B cell (primary cell): ENCODE measurements around the gene FKBP1B. TPM values are rescaled to one million over a fixed set of nuclear protein-coding genes. Genes with fewer than 3 reads are reported as not detected.

Experiments
- ATAC-seq: fragments of 200-7000 bp; cut with Tn5 transposase; one replicate; pipeline ENCODE4 v1.10.0; 2021; ENCODE audit warnings: low read depth, mild to moderate bottlenecking, moderate number of reproducible peaks, moderate library complexity
- CTCF ChIA-PET: fragments of 350-600 bp; sonication (Branson Sonifier 250); formaldehyde crosslinking; loops from one replicate; lab custom pipeline; 2021; ENCODE audit warnings: antibody characterized with exemption, inconsistent platforms; lab: Charles Lee
- POLR2A ChIA-PET: fragments of 350-600 bp; sonication (Branson Sonifier 250); formaldehyde crosslinking; loops from one replicate; lab custom pipeline; 2021; ENCODE audit warnings: antibody characterized with exemption; lab: Charles Lee
- DNase-seq: peaks from one replicate; pipeline ENCODE4 v3.0.0; 2013
- H2AFZ ChIP-seq: 2 replicates; pipeline ENCODE4 v1.6.1; 2012; ENCODE audit warnings: mild to moderate bottlenecking, low read depth, low read length; ENCODE audit not compliant: insufficient read depth, poor library complexity, severe bottlenecking
- H3K27ac ChIP-seq, 2 donors: 1 replicate in 1 of 2; 2 replicates in 1 of 2; pipeline ENCODE4 v1.5.1; 2012 to 2013; ENCODE audit warnings: low read length in 2 of 2, mild to moderate bottlenecking in 2 of 2, moderate library complexity in 1 of 2
- H3K27me3 ChIP-seq, 4 experiments: fragments of 200-600 bp in 1 of 4; sonication (generic) in 1 of 4; replicated peaks in 1 of 4; 1 replicate in 2 of 4; 2 replicates in 2 of 4; pipeline versions ENCODE4 v1.6.1 to v1.7.0; 2013 to 2016; ENCODE audit warnings: low read length in 3 of 4, mild to moderate bottlenecking in 2 of 4, mixed read lengths in 1 of 4, moderate library complexity in 1 of 4; ENCODE audit not compliant: insufficient read depth in 4 of 4, control insufficient read depth in 3 of 4; ENCODE audit errors: control extremely low read depth in 1 of 4
- H3K36me3 ChIP-seq, 2 experiments: replicated peaks in 1 of 2; 1 replicate in 1 of 2; 2 replicates in 1 of 2; pipeline versions ENCODE4 v1.6.1 to v1.7.1; 2013; ENCODE audit warnings: low read length in 1 of 2; ENCODE audit not compliant: insufficient read depth in 2 of 2, control insufficient read depth in 1 of 2; ENCODE audit errors: control extremely low read depth in 1 of 2, extremely low read depth in 1 of 2
- H3K4me1 ChIP-seq, 2 donors: fragments of 200-600 bp in 1 of 2; sonication (generic) in 1 of 2; 1 replicate in 1 of 2; 2 replicates in 1 of 2; pipeline versions ENCODE4 v1.5.1 to v1.6.1; 2013 to 2017; ENCODE audit warnings: low read length in 2 of 2; ENCODE audit not compliant: control insufficient read depth in 2 of 2, insufficient read depth in 2 of 2
- H3K4me2 ChIP-seq: replicated peaks from 2 replicates; pipeline ENCODE3; 2012; ENCODE audit warnings: mild to moderate bottlenecking, low read depth, low read length; ENCODE audit not compliant: poor library complexity, severe bottlenecking
- H3K4me3 ChIP-seq, 5 experiments: fragments of 200-600 bp in 1 of 5; sonication (generic) in 1 of 5; 1 replicate in 3 of 5; 2 replicates in 2 of 5; pipeline versions ENCODE4 v1.5.1 to v1.7.0; 2011 to 2016; ENCODE audit warnings: low read length in 4 of 5, mild to moderate bottlenecking in 4 of 5, low read depth in 2 of 5, control low read depth in 1 of 5, moderate library complexity in 1 of 5; ENCODE audit not compliant: insufficient read depth in 1 of 5; ENCODE audit errors: control extremely low read depth in 1 of 5, extremely low read depth in 1 of 5
- H3K79me2 ChIP-seq: fragments of 200-600 bp; sonication (generic); one replicate; pipeline ENCODE4 v1.6.0; 2016; ENCODE audit warnings: low read length; ENCODE audit not compliant: control insufficient read depth, insufficient read depth
- H3K9ac ChIP-seq: fragments of 200-600 bp; sonication (generic); 2 replicates; pipeline ENCODE4 v1.6.1; 2017; ENCODE audit warnings: mild to moderate bottlenecking, low read length, moderate library complexity
- H3K9me3 ChIP-seq, 3 donors: one replicate each; pipeline versions ENCODE4 v1.6.1 to v1.7.1; 2013; ENCODE audit warnings: low read length in 2 of 3; ENCODE audit not compliant: control insufficient read depth in 2 of 3, insufficient read depth in 1 of 3; ENCODE audit errors: control extremely low read depth in 1 of 3
- H4K20me1 ChIP-seq: 2 replicates; pipeline ENCODE4 v1.6.0; 2012; ENCODE audit warnings: mild to moderate bottlenecking, low read length; ENCODE audit not compliant: insufficient read depth, control insufficient read depth, poor library complexity, severe bottlenecking
- H3K27ac Mint-ChIP-seq: one replicate; pipeline ENCODE4 v1.8.0; 2021; ENCODE audit warnings: mixed read lengths
- H3K27me3 Mint-ChIP-seq: one replicate; pipeline ENCODE4 v1.8.0; 2021; ENCODE audit warnings: mixed read lengths
- H3K4me1 Mint-ChIP-seq: one replicate; pipeline ENCODE4 v1.8.0; 2021; ENCODE audit warnings: mixed read lengths
- H3K4me3 Mint-ChIP-seq: one replicate; pipeline ENCODE4 v1.8.0; 2021; ENCODE audit warnings: mixed read lengths
- H3K9me3 Mint-ChIP-seq: one replicate; pipeline ENCODE4 v1.8.0; 2022; ENCODE audit warnings: mixed read lengths; ENCODE audit not compliant: insufficient read depth
- EZH2 ChIP-seq: IDR thresholded peaks from 2 replicates; pipeline ENCODE4 v1.6.1; 2012; ENCODE audit warnings: borderline replicate concordance, low read depth, mild to moderate bottlenecking, moderate library complexity, low read length; ENCODE audit not compliant: insufficient read depth, poor library complexity, severe bottlenecking
- WGBS: methylation state at CpG from one replicate; pipeline ENCODE4 v1.1.5; 2013; ENCODE audit warnings: missing lambda C conversion rate; ENCODE audit not compliant: insufficient coverage; 5-methylcytosine and 5-hydroxymethylcytosine counted together
- intact Hi-C: fragments of 100-400 bp; cut with micrococcal nuclease; formaldehyde crosslinking; loops from one replicate; pipeline ENCODE4 v1.10.0; 2022
- polyA plus RNA-seq: library from polyadenylated mRNA; depleted of rRNA; stranded (reverse); fragments of >200 nt; gene quantifications from 2 replicates; pipeline ENCODE4 v1.2.3, GENCODE V29; 2012
- total RNA-seq, 2 donors: library from RNA; stranded (reverse); fragments of 120-200 nt in 1 of 2; gene quantifications; 1 replicate in 1 of 2; 2 replicates in 1 of 2; pipeline versions ENCODE4 v1.2.3 to v1.2.4, GENCODE V29; 2013 to 2022
- TF ChIP-seq, protein P1 (sequence below): fragments of 200-600 bp; IDR thresholded peaks from one replicate; pipeline ENCODE4 v1.8.0; 2022; ENCODE audit warnings: antibody characterized with exemption, mild to moderate bottlenecking

Gene FKBP1B
- total and polyA plus RNA-seq, 2 donors (not counting 1 experiment from before 2014, with no cell fraction given): 0.85 to 3.8 TPM

DNA sequence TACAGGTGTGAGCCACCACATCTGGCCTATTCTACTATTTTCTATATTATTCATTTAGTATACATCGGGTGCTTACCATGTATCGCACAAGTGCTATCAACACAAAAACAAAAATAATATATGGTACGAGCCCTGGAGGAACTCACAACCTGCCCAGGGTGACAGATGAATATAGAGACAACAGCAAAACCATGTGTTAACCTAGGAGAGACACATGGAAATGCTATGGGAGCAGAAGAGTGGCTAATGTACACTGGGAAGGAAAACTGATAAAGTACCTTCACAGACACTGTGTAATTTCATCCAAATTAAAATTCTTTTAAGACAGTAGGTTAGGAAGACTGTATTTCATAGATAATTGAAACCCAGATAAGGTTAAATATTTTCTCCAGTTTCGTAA, 22.7 kb downstream of the FKBP1B start:
- Histone ChIP-seq H3K4me3 (no peak overlapping the region), H3K9me3 (no peaks in the 10 kb centered on the region), H3K36me3 (peaks cover 5 to 23% of the 10 kb centered on the region in 2 experiments), H3K4me1 (peaks cover 9 to 11% of the 10 kb centered on the region in 2 donors), H3K27ac (no peak overlapping the region), H3K4me2 (no peak overlapping the region), H2AFZ (no peak overlapping the region), H4K20me1 (peaks cover 6% of the 10 kb centered on the region), H3K27me3 (no peaks in the 10 kb centered on the region), H3K9ac (no peak overlapping the region), H3K79me2 (peaks cover 30% of the 10 kb centered on the region)
- DNase-seq (no peak), ATAC-seq (no peak)
- no peak for TF ChIP-seq EZH2
- TF ChIP-seq, protein P1, sequence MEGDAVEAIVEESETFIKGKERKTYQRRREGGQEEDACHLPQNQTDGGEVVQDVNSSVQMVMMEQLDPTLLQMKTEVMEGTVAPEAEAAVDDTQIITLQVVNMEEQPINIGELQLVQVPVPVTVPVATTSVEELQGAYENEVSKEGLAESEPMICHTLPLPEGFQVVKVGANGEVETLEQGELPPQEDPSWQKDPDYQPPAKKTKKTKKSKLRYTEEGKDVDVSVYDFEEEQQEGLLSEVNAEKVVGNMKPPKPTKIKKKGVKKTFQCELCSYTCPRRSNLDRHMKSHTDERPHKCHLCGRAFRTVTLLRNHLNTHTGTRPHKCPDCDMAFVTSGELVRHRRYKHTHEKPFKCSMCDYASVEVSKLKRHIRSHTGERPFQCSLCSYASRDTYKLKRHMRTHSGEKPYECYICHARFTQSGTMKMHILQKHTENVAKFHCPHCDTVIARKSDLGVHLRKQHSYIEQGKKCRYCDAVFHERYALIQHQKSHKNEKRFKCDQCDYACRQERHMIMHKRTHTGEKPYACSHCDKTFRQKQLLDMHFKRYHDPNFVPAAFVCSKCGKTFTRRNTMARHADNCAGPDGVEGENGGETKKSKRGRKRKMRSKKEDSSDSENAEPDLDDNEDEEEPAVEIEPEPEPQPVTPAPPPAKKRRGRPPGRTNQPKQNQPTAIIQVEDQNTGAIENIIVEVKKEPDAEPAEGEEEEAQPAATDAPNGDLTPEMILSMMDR: no peak
- ChIA-PET POLR2A (no interaction called here), CTCF (interaction anchor here (2.0 to 2.1 kb wide), 2 partner anchors 12 to 248 kb away, joined by 9 to 10 read pairs; partner anchors contain the start of gene TP53I3)
- no peaks in the 10 kb centered on the region for H3K27me3 Mint-ChIP-seq
- no peak overlapping the region for H3K4me3 Mint-ChIP-seq
- peaks cover 24% of the 10 kb centered on the region for H3K4me1 Mint-ChIP-seq
- WGBS: no CpG with 5 or more reads among the region's 4 CpGs
- H3K27ac Mint-ChIP-seq: no peak overlapping the region
- intact Hi-C loops: loop anchor here (10.0 kb wide), 1 partner anchor 687 kb away; the partner anchor contains the start of gene KLHL29
- no peaks in the 10 kb centered on the region for H3K9me3 Mint-ChIP-seq

DNA sequence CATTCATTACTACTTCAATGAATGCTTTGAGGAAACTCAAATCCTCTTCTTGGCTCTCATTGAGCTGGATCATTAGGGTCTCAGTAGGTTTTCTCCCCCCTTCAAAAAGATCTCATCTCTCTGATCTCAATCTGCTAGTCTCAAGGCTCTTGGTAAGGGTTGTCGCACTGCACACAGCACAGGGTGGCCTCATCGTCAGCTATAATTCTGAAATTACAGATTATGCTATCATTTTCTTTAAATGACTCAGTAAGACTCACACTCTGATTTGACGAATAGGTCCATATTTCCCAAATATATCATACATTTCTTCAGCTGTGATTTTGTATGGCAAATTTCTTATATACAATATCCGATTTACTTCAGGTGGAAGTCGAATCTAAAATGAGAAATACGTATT, 24.3 kb downstream of the FKBP1B start:
- Histone ChIP-seq H3K4me3 (no peak overlapping the region), H3K36me3 (peaks cover 2 to 17% of the 10 kb centered on the region in 2 experiments), H3K9me3 (no peaks in the 10 kb centered on the region), H3K4me2 (no peak overlapping the region), H2AFZ (no peak overlapping the region), H4K20me1 (peaks cover 6% of the 10 kb centered on the region), H3K27me3 (no peaks in the 10 kb centered on the region), H3K4me1 (peaks cover 15 to 18% of the 10 kb centered on the region in 2 donors), H3K79me2 (peaks cover 30% of the 10 kb centered on the region), H3K27ac (no peak overlapping the region), H3K9ac (no peak overlapping the region)
- intact Hi-C loops: loop anchor here (10.0 kb wide), 1 partner anchor 689 kb away; the partner anchor contains the start of gene KLHL29
- TF ChIP-seq EZH2: no peak
- TF ChIP-seq, protein P1: no peak
- H3K27me3 Mint-ChIP-seq: no peaks in the 10 kb centered on the region
- WGBS: no CpG with 5 or more reads among the region's 6 CpGs
- DNase-seq (no peak), ATAC-seq (no peak)
- no peak overlapping the region for H3K4me3 Mint-ChIP-seq
- H3K9me3 Mint-ChIP-seq: no peaks in the 10 kb centered on the region
- ChIA-PET CTCF (interaction anchor here (2.0 to 2.1 kb wide), 2 partner anchors 10 to 250 kb away, joined by 9 to 10 read pairs; partner anchors contain the start of gene TP53I3), POLR2A (no interaction called here)
- H3K4me1 Mint-ChIP-seq: peaks cover 33% of the 10 kb centered on the region
- no peak overlapping the region for H3K27ac Mint-ChIP-seq
